Breast epithelium (tissue), 4 donors: ENCODE data around the gene ANKRD6. TPM values are rescaled to one million over a fixed set of nuclear protein-coding genes. Genes with fewer than 3 reads are reported as not detected.

Experiments
- DNase-seq, 2 donors: peaks; one replicate each; pipeline ENCODE4 v3.0.0-alpha.2; 2019; ENCODE audit warnings: low spot score in 2 of 2
- H3K27ac ChIP-seq, 2 donors: fragments of 200-600 bp; sonication (generic) in 1 of 2; one replicate each; pipeline ENCODE4 v1.5.1; 2016 to 2019; ENCODE audit warnings: mild to moderate bottlenecking in 1 of 2
- H3K27me3 ChIP-seq, 2 donors: fragments of 200-600 bp; sonication (generic) in 1 of 2; one replicate each; pipeline versions ENCODE4 v1.5.1 to v1.6.0; 2017 to 2019; ENCODE audit warnings: control low read depth in 1 of 2, mild to moderate bottlenecking in 1 of 2
- H3K36me3 ChIP-seq: fragments of 200-600 bp; one replicate; pipeline ENCODE4 v1.5.1; 2019
- H3K4me1 ChIP-seq, 2 donors: fragments of 200-600 bp; sonication (generic); one replicate each; pipeline ENCODE4 v1.5.1; 2016 to 2019; ENCODE audit warnings: control low read depth in 1 of 2
- H3K4me3 ChIP-seq, 3 donors: fragments of 200-600 bp; sonication (generic); 1 replicate in 2 of 3; 2 replicates in 1 of 3; pipeline ENCODE4 v1.5.1; 2016 to 2019; ENCODE audit warnings: mild to moderate bottlenecking in 3 of 3, moderate library complexity in 2 of 3
- H3K9me3 ChIP-seq, 2 donors: fragments of 200-600 bp; sonication (generic) in 1 of 2; one replicate each; pipeline ENCODE4 v1.5.1; 2016 to 2019; ENCODE audit warnings: control low read depth in 1 of 2
- CTCF ChIP-seq, 3 donors: fragments of 450-650 bp; IDR thresholded peaks; one replicate each; pipeline ENCODE4 v1.5.1; 2016 to 2017; ENCODE audit warnings: antibody characterized with exemption in 3 of 3, mild to moderate bottlenecking in 3 of 3, moderate library complexity in 3 of 3
- POLR2A ChIP-seq: fragments of 450-650 bp; IDR thresholded peaks from one replicate; pipeline ENCODE4 v1.6.1; 2016; ENCODE audit warnings: antibody characterized with exemption, mild to moderate bottlenecking, moderate library complexity
- POLR2AphosphoS5 ChIP-seq, 3 donors: sonication (generic); formaldehyde crosslinking; IDR thresholded peaks; one replicate each; pipeline ENCODE4 v1.6.1; 2017; ENCODE audit warnings: antibody characterized with exemption in 3 of 3
- intact Hi-C: fragments of 100-400 bp; cut with DNase I; formaldehyde crosslinking; loops from one replicate; pipeline ENCODE4 v1.15.1; 2023; ENCODE audit warnings: low total_unique reads
- total RNA-seq, 3 donors: library from RNA; depleted of rRNA; stranded (reverse); fragments of >200 nt; gene quantifications; one replicate each; pipeline ENCODE4 v1.1.0, GENCODE V29; 2016

Gene ANKRD6
- total RNA-seq, 3 donors from 2014 or later, result 9.6 to 23.7 (median 18.0) TPM

- Histone ChIP-seq H3K27me3 (no peaks in the 10 kb centered on the region), H3K4me3 (no peak overlapping the region), H3K36me3 (peaks cover 4% of the 10 kb centered on the region), H3K27ac (no peak overlapping the region), H3K4me1 (no peaks in the 10 kb centered on the region), H3K9me3 (no peaks in the 10 kb centered on the region)
- DNase-seq, result no peak
- TF ChIP-seq POLR2AphosphoS5 (IDR thresholded peaks at IDR 0.05), result no peak
- no peak for TF ChIP-seq CTCF (IDR thresholded peaks at IDR 0.05)
- TF ChIP-seq POLR2A, result no peak
- intact Hi-C loops, result no loop called here
These were observed 179.2 kb downstream of the ANKRD6 start for GRCh38 chr6:89612121-89612520.

GRCh38 chr6:89613790-89614189 is 180.8 kb downstream of the ANKRD6 start:
- Histone ChIP-seq H3K4me1 (no peaks in the 10 kb centered on the region), H3K27me3 (no peaks in the 10 kb centered on the region), H3K4me3 (no peak overlapping the region), H3K27ac (no peak overlapping the region), H3K9me3 (no peaks in the 10 kb centered on the region), H3K36me3 (peaks cover 4% of the 10 kb centered on the region)
- TF ChIP-seq POLR2AphosphoS5 (IDR thresholded peaks at IDR 0.05), result no peak
- TF ChIP-seq POLR2A, result no peak
- no peak for TF ChIP-seq CTCF (IDR thresholded peaks at IDR 0.05)
- intact Hi-C loops, result no loop called here
- DNase-seq, result no peak

GRCh38 chr6:89615882-89616281 is 182.9 kb downstream of the ANKRD6 start:
- intact Hi-C loops, result no loop called here
- DNase-seq, result no peak
- no peaks in the 10 kb centered on the region for H3K9me3 ChIP-seq
- H3K36me3 ChIP-seq, result peaks cover 4% of the 10 kb centered on the region
- no peak overlapping the region for H3K4me3 ChIP-seq
- TF ChIP-seq POLR2A (no peak), POLR2AphosphoS5 (IDR thresholded peaks at IDR 0.05) (no peak), CTCF (IDR thresholded peaks at IDR 0.05) (no peak)
- H3K27ac ChIP-seq, result no peak overlapping the region
- H3K4me1 ChIP-seq, result no peaks in the 10 kb centered on the region
- no peaks in the 10 kb centered on the region for H3K27me3 ChIP-seq

GRCh38 chr6:89616531-89616930 is 183.6 kb downstream of the ANKRD6 start:
- intact Hi-C loops, result no loop called here
- H3K27ac ChIP-seq, result no peak overlapping the region
- no peak for DNase-seq
- TF ChIP-seq CTCF (IDR thresholded peaks at IDR 0.05), result no peak
- TF ChIP-seq POLR2A, result no peak
- no peak for TF ChIP-seq POLR2AphosphoS5 (IDR thresholded peaks at IDR 0.05)
- H3K4me3 ChIP-seq, result no peak overlapping the region
- H3K36me3 ChIP-seq, result peaks cover 4% of the 10 kb centered on the region
- no peaks in the 10 kb centered on the region for H3K4me1 ChIP-seq
- H3K27me3 ChIP-seq, result no peaks in the 10 kb centered on the region
- H3K9me3 ChIP-seq, result no peaks in the 10 kb centered on the region

- intact Hi-C loops, result no loop called here
- Histone ChIP-seq H3K9me3 (no peaks in the 10 kb centered on the region), H3K36me3 (peaks cover 4% of the 10 kb centered on the region), H3K4me1 (no peaks in the 10 kb centered on the region), H3K4me3 (no peak overlapping the region), H3K27ac (no peak overlapping the region), H3K27me3 (no peaks in the 10 kb centered on the region)
- TF ChIP-seq CTCF (IDR thresholded peaks at IDR 0.05) (no peak), POLR2A (no peak), POLR2AphosphoS5 (IDR thresholded peaks at IDR 0.05) (no peak)
- no peak for DNase-seq
These were observed 185.1 kb downstream of the ANKRD6 start for GRCh38 chr6:89618026-89618425.
